GM21786 (cell line): Measurements from ENCODE around the gene PLCH1.
A peak's percentile ranks its signal among the peaks of the same experiment; 100 is the strongest.

Source experiments
- ATAC-seq: cut with Tn5 transposase; IDR thresholded peaks from one replicate; pipeline ENCODE4 v1.9.1; 2021; ENCODE audit not compliant: unreplicated experiment

Gene PLCH1

DNA sequence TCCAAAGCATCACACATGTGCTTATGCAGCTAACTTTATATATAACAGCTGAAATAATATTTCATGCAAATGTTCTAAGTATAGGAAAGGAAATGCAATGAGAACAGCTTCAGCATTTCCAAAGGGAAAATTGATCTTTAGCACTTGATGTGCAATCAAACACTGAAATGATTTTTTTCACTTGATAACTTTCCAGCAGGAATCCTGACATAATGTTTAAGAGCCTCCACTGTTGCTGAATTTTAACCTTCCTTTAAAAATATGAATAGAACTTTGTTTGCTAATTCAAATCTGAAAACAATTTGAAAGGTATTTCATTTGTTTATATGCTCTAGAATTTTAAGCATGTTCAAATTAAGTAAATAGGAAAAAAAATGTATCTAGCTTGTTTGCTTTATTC is 354.5 kb downstream of the PLCH1 start:
- no peak for ATAC-seq

DNA sequence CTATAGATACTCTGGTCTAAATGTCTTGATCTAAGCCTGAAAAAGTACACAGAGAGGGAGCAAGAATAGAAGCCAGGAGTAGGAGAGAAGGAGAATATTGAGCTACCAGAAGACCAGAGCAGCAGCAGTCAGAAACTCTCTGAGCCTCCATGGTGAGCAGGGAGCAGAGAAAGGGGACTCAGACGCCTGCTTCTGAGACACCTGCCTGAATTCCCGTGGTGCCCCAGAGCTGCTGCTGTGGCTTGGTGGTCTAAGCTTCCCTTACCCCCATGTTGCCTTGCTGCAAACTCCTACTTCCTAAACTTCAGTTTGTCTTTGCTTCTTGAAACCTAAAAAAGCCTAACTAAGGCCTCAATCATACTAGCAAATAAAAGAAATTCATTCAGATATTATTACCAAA is 356.5 kb downstream of the PLCH1 start:
- no peak for ATAC-seq

GRCh38 chr3:155387571-155387970 is 357.3 kb downstream of the PLCH1 start:
- no peak for ATAC-seq

DNA sequence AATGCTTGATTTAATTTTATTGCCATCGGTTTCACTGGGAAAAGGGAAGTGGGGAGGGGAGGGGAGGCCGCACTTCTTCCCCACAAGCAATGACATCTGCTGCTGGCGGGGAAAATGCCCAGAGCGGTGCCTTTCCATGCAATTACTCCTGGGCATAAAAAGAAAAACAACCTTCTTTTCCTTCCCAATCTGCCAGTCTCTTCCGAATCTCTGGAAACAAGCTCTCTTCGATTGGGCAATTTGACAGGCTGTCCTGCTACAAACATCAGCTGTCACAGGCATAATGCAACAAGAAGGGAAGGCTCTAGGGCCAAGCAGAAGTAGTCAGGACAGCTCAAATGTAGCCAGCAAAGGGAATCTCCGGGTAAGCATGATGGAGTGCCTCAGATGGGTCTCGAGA is 358.0 kb downstream of the PLCH1 start:
- ATAC-seq = no peak

GRCh38 chr3:155385896-155386625 is 358.8 kb downstream of the PLCH1 start:
- no peak for ATAC-seq

GRCh38 chr3:155382396-155383042 is 362.4 kb downstream of the PLCH1 start:
- ATAC-seq = peak; percentile 64

DNA sequence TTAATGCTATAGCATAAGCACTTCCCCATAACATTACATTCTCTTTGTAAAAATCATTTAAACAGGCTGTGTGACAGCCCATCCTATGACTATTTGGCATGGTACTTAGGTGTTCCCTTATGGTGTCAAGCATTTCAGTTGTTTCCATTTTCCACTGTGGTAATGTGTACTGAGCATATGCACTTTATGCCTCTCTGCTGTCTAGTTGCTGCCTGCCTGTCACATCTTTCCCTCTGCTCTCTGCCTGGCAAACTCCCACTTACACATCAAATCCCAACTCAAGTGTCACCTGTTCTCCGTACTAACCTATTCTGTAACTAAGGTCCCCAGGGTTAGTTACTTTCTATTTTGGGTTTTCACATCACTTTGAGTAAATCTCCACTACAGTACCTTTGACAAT is 367.0 kb downstream of the PLCH1 start:
- ATAC-seq = no peak

GRCh38 chr3:155377071-155377470 is 367.8 kb downstream of the PLCH1 start:
- ATAC-seq = no peak

- ATAC-seq = no peak
These were observed 372.6 kb downstream of the PLCH1 start for GRCh38 chr3:155372281-155372680.

- ATAC-seq = no peak
These were observed 373.9 kb downstream of the PLCH1 start for GRCh38 chr3:155370764-155371503.

GRCh38 chr3:155370198-155370597 is 374.7 kb downstream of the PLCH1 start:
- no peak for ATAC-seq

DNA sequence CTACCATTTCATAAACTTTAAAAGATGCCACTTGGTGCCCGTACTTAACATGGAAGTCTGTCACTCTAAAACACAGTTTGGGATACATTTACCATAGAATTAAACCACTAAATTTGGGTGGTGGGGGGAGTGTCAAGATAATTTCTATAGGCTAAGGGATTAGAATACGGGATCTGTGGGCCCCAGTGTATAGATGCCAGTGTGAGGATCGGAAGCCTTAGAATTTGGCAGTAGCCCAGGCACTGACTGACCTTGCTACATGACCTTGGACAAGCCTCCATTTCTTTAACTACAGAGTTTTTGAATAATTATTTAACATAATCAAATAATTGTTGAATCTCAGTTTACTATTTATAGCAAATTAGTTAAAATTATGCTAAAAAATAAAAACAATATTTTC is 375.1 kb downstream of the PLCH1 start:
- ATAC-seq = no peak

GRCh38 chr3:155369244-155369643 is 375.6 kb downstream of the PLCH1 start:
- no peak for ATAC-seq

- no peak for ATAC-seq
These were observed 376.1 kb downstream of the PLCH1 start for GRCh38 chr3:155368786-155369185.

GRCh38 chr3:155367506-155367905 is 377.4 kb downstream of the PLCH1 start:
- ATAC-seq = no peak

DNA sequence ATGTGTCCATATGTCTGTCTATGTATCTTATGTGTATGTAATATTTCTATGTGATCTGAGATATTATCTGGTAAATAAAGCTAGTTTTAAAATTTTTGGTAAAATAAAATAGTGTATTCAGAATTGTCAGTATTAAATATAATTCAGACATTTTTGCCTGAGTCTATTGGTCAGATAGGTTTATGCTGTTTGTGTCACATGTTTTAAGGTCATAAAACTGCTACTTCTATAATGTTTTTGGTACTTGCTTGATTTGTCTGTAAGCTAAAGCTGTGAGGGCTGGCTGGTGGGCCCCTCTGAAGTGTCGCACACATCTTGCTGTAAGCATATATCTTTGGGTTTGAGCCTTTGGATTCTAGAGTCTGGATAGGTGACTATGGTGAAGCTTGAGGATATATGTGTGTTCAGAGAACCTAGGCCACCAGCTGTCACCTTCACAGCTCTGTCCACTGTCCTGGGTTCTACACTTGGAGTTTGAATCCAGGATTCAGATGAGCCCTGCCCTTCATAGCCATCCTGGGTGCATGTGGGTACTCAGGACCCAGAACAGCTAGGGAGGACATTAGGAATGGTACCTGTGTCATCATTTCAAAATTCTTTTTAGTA is 379.6 kb downstream of the PLCH1 start:
- ATAC-seq = no peak

- ATAC-seq = no peak
These were observed 380.4 kb downstream of the PLCH1 start for GRCh38 chr3:155364492-155364891.

- ATAC-seq = no peak
These were observed 381.2 kb downstream of the PLCH1 start for GRCh38 chr3:155363690-155364070.

- no peak for ATAC-seq
These were observed 381.8 kb downstream of the PLCH1 start for GRCh38 chr3:155362808-155363689.

DNA sequence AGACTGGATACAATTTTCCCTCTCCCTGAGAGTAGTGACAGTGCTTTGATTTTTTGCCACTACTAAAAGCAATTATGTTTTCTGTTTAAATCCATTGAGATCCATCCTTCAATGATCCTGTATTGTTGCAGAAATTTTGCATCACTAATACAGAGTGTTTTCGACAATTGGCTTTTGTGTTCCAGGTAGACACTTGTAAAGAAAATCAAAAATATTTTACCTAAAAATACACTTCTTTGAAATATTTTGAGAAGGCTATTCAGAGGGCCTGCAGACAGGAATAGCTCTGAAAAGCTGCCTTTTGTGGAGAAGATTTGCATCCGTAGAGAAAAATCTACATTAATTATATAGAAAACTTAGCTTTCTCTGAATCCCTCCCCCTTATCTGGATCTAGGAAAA is 384.6 kb downstream of the PLCH1 start:
- ATAC-seq = no peak
